Skin of body (tissue), 2 donors: ENCODE data around the gene HMGB1. TPM values are rescaled to one million over a fixed set of nuclear protein-coding genes. Genes with fewer than 3 reads are reported as not detected.

Experiments used
- DNase-seq: peaks from one replicate; lab custom pipeline; 2025; lab: John Stamatoyannopoulos, UW
- total RNA-seq: library from RNA; depleted of rRNA; stranded (reverse); fragments of >200 nt; gene quantifications from one replicate; pipeline ENCODE4 v1.2.3, GENCODE V29; 2014

HMGB1 gene
- total RNA-seq, 1 donor from 2014 or later = 289 TPM

DNA sequence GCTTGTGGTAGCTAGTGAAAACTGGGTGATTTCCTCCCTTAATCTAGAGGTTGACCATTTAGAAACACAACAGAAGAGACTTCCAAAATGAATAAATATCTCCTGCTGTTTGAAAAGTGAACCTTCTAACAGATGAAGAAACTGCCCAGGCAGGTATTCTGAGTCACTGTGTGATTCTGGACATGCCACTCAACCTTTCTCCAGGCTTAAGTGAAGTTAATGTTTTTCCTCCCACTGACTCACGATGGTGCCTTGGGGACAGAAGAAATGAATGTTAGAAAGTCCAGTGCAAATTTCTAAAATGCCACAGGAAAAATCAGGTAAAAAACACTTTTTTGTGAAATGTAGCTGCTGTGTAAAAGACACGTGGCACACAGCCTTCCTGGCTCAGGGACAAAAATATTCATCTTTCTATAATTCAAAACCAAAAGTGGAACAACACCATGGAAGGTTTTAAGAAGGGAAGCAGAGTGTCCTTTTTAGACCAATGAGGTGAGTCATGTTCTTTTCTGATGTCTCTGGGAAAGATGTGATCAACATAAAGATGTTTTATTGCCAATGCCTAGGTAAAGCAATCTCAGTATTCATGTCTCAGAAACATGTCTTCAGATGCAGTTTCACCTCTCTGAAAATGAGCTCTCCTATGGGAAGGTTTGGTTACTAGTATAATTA is 34.3 kb downstream of the HMGB1 start:
- no peak for DNase-seq

DNA sequence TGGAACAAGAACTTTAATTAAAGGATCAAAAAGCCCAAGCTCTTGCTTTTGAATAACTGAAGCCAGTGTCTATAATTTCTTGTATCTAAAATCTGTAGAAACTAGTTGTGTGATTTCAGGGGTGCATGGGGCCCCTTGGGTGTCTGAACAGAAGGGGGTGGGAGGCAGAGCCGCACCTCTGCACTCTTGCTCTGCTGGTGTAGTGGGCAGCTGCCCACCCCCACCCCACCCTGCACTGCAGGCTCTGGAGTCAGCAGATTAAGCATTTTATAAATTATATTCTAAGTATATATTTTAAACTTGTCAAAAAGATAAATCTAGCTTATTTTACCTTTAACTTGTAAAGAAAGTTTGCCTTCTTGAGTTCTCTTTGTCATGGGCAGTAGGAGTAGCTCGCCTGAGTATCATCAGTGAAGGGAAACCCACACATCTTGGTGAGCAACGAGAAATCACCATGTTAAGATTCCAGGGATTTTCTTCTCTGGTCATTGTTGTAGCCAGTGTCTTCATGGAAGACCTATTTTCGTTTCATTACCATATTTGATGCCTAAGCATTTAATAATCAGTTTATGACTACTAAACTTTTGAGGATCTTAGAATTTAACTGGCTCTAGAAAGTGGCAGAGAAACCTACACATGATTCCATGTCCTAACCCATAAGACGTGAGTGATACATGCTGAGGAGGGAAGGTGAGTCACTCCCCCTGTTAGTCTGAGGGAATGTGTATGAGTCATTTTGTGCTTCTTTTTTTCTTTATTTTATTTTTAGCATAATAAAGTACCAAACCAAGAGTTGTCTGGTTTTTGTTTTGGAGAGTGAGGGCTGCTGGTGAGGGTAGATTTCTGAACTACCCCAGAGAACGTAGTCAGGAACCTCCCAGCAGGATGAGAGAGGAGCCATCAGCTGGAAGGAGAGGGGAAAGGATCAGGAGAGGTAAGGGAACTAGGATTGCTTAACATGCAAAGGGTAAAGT is 35.7 kb downstream of the HMGB1 start:
- no peak for DNase-seq

- no peak for DNase-seq
These were observed 36.5 kb downstream of the HMGB1 start for GRCh38 chr13:30429235-30429634.

- DNase-seq = no peak
These were observed 41.8 kb downstream of the HMGB1 start for GRCh38 chr13:30423891-30424290.

- peak; percentile 80 for DNase-seq
These were observed 43.5 kb downstream of the HMGB1 start, which contains the start of gene UBE2L5 for GRCh38 chr13:30422054-30422839. Gene UBE2L5 (plus strand): TSS chr13:30422493. CDS start chr13:30427991, 5,498 bp downstream.

DNA sequence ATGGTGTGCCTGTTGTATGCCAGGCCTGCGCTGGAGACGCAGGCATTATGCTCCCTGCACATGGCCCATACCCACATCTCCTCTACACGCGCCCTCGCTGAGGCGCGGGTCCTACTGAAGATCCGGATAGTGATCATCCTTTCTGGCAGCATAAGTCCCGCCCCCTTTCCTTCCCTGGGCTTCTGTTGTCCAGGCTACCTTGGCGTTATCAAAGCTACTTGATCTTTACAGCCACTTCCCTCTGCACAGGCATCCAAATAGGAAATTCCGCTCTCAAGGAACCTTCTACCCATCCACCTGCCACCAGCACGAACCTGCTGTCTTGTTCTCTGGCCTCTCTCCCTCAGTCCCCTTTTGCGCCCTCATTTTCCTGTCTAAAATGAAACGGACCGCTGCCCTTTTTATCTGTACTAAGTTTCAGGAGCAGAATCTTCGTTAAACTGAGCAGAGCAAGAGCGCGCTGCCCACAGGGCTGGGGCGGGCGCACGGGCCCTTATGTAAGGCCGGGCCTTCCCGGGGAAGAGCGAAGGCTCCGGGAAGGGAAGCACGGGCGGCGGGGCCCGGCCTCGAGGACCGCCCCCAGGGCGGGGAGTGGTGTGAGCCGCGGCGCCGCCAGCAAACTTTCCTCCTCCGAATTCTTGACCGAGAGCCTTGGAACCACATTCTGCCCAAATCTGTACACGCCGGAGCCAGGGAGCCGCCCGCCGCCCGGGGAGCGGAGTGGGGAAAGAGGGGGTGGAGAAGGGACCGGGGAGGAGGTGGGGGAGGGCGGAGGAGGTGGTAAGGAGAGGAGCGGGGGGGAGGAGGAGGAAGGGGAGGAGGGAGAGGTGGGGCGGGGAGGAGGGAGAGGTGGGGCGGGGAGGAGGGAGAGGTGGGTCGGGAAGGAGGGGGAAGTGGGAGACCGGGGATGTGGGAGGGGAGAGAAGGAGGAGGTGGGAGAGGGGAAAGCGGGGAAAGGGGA is 44.4 kb downstream of the HMGB1 start:
- DNase-seq = peak; percentile 82

GRCh38 chr13:30418717-30419459 is 46.8 kb downstream of the HMGB1 start:
- peak; percentile 15 for DNase-seq

DNA sequence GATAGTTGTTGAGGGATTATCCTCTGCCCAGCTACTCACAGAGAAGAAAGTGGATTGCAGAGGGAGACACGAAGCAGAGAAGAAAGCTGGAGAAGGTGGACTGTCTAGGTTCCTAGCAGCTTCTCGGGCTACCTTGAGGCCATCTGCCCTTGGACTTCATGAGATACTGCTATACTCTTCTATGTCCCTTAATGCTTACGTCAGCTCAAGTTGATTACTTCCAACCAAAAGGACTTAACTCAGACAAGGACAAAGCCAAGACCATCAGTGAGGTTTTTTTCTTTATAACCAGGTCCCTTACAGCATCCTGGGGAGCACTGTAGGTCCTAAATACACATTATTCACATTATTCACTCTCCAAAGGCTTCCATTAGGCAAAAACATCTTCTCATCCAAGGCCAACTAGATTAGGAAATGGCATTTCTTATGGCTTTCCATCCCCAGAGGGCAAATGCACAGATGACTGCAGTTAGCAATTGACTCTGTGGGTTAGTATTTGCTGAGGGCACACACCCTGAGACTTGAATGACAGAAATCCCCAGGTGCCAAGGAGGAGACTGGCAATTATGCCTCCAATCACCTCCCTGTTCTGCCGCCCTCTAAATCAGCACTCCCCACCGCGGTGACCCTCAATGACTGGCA is 47.5 kb downstream of the HMGB1 start:
- no peak for DNase-seq

DNA sequence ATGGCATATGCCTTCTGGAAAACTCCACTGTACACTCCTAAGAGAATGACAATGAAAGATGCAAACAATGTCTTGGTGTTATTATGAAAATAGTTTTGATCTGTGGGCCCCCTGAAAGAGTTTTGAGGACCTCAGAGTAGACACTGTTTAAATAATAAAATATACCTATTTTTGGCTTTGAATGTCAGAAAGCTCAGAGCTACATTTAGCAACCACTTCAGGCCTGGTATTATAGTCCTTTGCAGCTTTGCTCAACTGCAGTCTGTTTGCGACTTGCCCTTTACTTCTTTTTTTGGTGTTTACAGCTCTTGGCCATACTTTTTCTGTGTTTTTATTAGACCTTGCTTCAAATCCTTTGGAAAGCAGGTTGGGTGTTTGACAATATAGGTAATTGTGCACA is 49.3 kb downstream of the HMGB1 start:
- DNase-seq = no peak

GRCh38 chr13:30415430-30416030 is 50.2 kb downstream of the HMGB1 start:
- DNase-seq = peak; percentile 69

GRCh38 chr13:30413842-30414241 is 51.9 kb downstream of the HMGB1 start:
- no peak for DNase-seq

GRCh38 chr13:30412346-30412745 is 53.4 kb downstream of the HMGB1 start:
- no peak for DNase-seq

- DNase-seq = no peak
These were observed 55.0 kb downstream of the HMGB1 start for GRCh38 chr13:30410705-30411125.

- DNase-seq = no peak
These were observed 55.6 kb downstream of the HMGB1 start for GRCh38 chr13:30409886-30410704.

- peak; percentile 88 for DNase-seq
These were observed 57.2 kb downstream of the HMGB1 start for GRCh38 chr13:30408319-30409101.

GRCh38 chr13:30406779-30407416 is 58.8 kb downstream of the HMGB1 start:
- DNase-seq = no peak
